ENCODE results near the gene STIM1.
"Not testable (repeated sequence)": the region's sequence is repeated elsewhere in the genome, so short reads cannot be mapped to it uniquely, and the experiment has no call there.

STIM1 gene

DNA sequence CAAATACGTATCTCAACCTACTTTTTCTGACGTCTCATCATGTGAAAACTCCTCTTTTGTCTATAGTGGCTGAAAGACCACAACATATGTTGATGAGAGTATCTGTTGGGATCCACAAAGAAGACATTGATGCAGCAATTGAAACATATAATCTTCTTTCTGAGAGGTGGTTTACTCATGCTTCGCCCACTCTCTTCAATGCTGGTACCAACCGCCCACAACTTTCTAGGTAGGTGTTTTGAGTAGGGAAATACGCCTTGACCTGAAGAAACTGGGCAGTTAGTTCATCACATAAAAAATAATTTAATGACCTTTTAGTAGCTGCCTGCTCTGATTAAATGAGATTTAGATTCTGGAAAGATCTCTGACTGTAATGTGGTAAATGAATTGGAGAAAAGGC is 256.4 kb downstream of the STIM1 start:
- DNase-seq (ENCODE audit: low spot score), result no peak

DNA sequence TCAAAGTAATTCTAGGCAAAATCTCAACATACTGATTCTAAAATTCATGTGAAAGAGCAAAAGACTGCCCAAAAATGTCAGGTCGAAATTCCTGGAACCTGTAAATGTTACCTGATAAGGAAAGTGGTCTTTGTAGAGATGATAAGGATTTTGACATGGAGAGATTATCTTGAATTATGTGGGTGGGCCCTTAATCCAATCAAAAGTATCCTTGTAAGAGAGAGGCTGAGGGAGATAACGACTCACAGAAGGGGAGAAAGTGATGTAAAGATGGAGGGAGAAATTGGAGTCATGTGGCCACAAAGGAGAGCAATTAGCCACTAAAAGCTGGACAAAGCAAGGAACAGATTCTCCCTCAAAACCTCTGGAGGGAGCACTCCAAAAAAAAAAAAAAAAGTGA is 259.7 kb downstream of the STIM1 start:
- no peak for DNase-seq (ENCODE audit: low spot score)

- DNase-seq (ENCODE audit: low spot score), result no peak
Observed at GRCh38 chr11:4118107-4118506, 262.6 kb downstream of the STIM1 start.

- no peak for DNase-seq (ENCODE audit: low spot score)
Observed at GRCh38 chr11:4123218-4123617, 267.8 kb downstream of the STIM1 start.

DNA sequence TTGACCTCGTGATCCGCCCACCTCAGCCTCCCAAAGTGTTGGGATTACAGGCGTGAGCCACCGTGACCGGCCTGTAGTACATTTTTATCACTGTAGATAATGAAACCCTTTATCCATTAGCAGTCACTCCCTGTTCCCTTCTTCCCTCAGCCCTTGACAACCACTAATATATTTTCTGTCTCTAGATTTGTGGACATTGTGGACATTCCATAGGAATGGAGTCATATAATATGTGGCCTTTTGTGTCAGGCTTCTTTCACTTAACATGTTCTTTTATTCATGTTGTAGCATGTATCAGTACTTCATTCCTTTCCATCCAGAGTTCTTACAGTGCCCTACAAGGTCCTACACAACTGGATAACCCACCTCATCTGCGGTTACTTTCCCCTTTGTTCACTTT is 269.7 kb downstream of the STIM1 start:
- no peak for DNase-seq (ENCODE audit: low spot score)

- DNase-seq (ENCODE audit: low spot score), result no peak
Observed at GRCh38 chr11:4127357-4127756, 271.9 kb downstream of the STIM1 start.

DNA sequence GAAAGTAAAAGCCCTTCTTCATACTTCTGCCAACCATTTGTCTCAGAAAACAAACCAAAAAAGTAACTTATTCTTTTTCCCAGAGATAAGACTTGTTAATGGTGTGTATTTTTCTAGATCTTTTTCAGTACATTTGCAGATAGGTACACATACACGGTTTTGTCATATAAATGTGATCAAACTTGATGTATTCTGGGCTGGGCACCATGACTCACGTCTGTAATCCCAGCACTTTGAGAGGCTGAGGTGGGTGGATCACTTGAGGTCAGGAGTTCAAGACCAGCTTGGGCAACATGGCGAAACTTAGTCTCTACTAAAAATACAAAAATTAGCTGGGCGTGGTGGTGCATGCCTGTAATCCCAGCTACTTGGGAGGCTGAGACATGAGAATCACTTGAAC is 274.8 kb downstream of the STIM1 start:
- not testable (repeated sequence) for DNase-seq (ENCODE audit: low spot score)

- no peak for DNase-seq (ENCODE audit: low spot score)
Observed at GRCh38 chr11:4134806-4135205, 279.3 kb downstream of the STIM1 start.

GRCh38 chr11:4138497-4138896 is 283.0 kb downstream of the STIM1 start:
- no peak for DNase-seq (ENCODE audit: low spot score)

DNA sequence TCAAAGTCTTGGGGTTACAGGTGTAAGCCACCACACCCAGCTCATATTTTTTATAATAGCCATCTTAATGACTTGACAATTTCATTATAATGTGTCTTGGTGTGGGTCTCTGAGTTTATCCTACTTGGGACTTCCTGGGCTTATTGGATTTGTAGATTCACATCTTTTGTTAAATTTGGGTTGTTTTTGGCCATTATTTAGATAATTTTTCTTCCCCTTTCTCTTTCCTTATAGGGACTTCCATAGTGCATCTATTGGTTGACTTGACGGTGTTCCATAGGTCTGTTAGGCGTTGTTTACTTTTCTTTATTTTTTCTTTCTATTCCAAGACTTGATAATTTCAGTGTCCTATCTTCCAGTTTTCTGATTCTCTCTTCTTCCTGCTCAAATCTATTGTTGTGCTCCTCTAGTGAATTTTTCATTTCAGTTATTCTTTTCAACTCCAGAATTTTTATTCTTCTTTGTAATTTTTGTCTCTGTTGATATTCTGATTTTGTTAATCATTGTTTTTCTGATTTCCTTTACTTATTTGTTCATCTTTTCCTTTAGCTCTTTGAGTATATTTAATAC is 284.7 kb downstream of the STIM1 start:
- DNase-seq (ENCODE audit: low spot score), result no peak
